ENCODE measurements around the gene SENP2. TPM values are rescaled to one million over a fixed set of nuclear protein-coding genes. Genes with fewer than 3 reads are reported as not detected.

SENP2 gene
- total RNA-seq, 1 experiment from 2014 or later: 36.1 TPM

GRCh38 chr3:185656321-185656840, 70.3 kb downstream of the SENP2 start:
- Histone ChIP-seq H3K4me3 (replicated peaks in 1 of 2; ENCODE audit: low read depth in 1 of 2, low read length in 2 of 2) (no peak overlapping the region), H4K20me1 (ENCODE audit: insufficient read depth) (no peaks in the 10 kb centered on the region), H3K79me2 (ENCODE audit: insufficient read depth, low read length) (peaks cover 7% of the 10 kb centered on the region; the same call in 1 of the 2 replicates), H3K36me3 (ENCODE audit: control insufficient read depth in 1 of 2, insufficient read depth in 2 of 2, low read length in 2 of 2) (peaks cover 30 to 46% of the 10 kb centered on the region in 2 experiments), H3K9me3 (ENCODE audit: control insufficient read depth in 1 of 2, insufficient read depth in 1 of 2, low read depth in 1 of 2, low read length in 2 of 2) (no peaks in the 10 kb centered on the region), H3K27me3 (ENCODE audit: insufficient read depth, low read length) (no peaks in the 10 kb centered on the region), H3K27ac (ENCODE audit: low read depth, low read length) (no peak overlapping the region), H3K4me2 (ENCODE audit: low read length) (no peak overlapping the region), H3K9me2 (ENCODE audit: insufficient read depth) (no peaks in the 10 kb centered on the region), H3K4me1 (ENCODE audit: control insufficient read depth in 1 of 2, insufficient read depth in 2 of 2, low read length in 2 of 2) (peaks cover 2 to 24% of the 10 kb centered on the region in 2 experiments; a peak in 3 of 4 replicates), H3K9ac (ENCODE audit: low read length) (no peak overlapping the region), H2AFZ (ENCODE audit: low read depth, low read length, poor library complexity, severe bottlenecking) (no peak overlapping the region)
- DNase-seq (ENCODE audit: low read depth, low spot score) (no peak), ATAC-seq (no peak)
- intact Hi-C loops (cut with micrococcal nuclease): no loop called here
- ChIA-PET POLR2A (no interaction called here), RAD21 (ENCODE audit: low non-redundant PET in 1 of 2, low total read pairs in 2 of 2, uncharacterized antibody in 2 of 2, unreplicated experiment in 2 of 2) (no interaction called here), CTCF (no interaction called here)
- no TSS peak for BruUV-seq (replicated peaks)
- TF ChIP-seq, protein P1, sequence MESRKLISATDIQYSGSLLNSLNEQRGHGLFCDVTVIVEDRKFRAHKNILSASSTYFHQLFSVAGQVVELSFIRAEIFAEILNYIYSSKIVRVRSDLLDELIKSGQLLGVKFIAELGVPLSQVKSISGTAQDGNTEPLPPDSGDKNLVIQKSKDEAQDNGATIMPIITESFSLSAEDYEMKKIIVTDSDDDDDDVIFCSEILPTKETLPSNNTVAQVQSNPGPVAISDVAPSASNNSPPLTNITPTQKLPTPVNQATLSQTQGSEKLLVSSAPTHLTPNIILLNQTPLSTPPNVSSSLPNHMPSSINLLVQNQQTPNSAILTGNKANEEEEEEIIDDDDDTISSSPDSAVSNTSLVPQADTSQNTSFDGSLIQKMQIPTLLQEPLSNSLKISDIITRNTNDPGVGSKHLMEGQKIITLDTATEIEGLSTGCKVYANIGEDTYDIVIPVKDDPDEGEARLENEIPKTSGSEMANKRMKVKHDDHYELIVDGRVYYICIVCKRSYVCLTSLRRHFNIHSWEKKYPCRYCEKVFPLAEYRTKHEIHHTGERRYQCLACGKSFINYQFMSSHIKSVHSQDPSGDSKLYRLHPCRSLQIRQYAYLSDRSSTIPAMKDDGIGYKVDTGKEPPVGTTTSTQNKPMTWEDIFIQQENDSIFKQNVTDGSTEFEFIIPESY (IDR thresholded peaks at IDR 0.05; ENCODE audit: extremely low read depth, insufficient replicate concordance, low read length): no peak
- TF ChIP-seq, protein P2, sequence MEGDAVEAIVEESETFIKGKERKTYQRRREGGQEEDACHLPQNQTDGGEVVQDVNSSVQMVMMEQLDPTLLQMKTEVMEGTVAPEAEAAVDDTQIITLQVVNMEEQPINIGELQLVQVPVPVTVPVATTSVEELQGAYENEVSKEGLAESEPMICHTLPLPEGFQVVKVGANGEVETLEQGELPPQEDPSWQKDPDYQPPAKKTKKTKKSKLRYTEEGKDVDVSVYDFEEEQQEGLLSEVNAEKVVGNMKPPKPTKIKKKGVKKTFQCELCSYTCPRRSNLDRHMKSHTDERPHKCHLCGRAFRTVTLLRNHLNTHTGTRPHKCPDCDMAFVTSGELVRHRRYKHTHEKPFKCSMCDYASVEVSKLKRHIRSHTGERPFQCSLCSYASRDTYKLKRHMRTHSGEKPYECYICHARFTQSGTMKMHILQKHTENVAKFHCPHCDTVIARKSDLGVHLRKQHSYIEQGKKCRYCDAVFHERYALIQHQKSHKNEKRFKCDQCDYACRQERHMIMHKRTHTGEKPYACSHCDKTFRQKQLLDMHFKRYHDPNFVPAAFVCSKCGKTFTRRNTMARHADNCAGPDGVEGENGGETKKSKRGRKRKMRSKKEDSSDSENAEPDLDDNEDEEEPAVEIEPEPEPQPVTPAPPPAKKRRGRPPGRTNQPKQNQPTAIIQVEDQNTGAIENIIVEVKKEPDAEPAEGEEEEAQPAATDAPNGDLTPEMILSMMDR (IDR thresholded peaks at IDR 0.05 in 2 of 3, conservative IDR thresholded peaks at IDR 0.05 in 1 of 3; ENCODE audit: borderline replicate concordance in 1 of 3, insufficient read depth in 1 of 3, low read depth in 2 of 3, low read length in 2 of 3): no peak
- TF ChIP-seq EGR1 (IDR thresholded peaks at IDR 0.05; ENCODE audit: low read depth) (no peak), JUND (IDR thresholded peaks at IDR 0.05) (no peak), YY1 (IDR thresholded peaks at IDR 0.05; ENCODE audit: extremely low read depth, insufficient replicate concordance, low read depth, low read length) (no peak), ZNF274 (IDR thresholded peaks at IDR 0.05; ENCODE audit: low read depth, low read length) (no peak), ATF3 (IDR thresholded peaks at IDR 0.05) (no peak), ELF1 (IDR thresholded peaks at IDR 0.05; ENCODE audit: borderline replicate concordance, low read depth) (no peak), SIN3A (IDR thresholded peaks at IDR 0.05; ENCODE audit: low read depth) (no peak), CBX3 (IDR thresholded peaks at IDR 0.05; ENCODE audit: low read depth) (no peak), EZH2phosphoT487 (IDR thresholded peaks at IDR 0.05; ENCODE audit: borderline replicate concordance) (no peak), POLR2AphosphoS5 (IDR thresholded peaks at IDR 0.05; ENCODE audit: low read depth, low read length) (no peak), EZH2 (IDR thresholded peaks at IDR 0.05) (no peak), REST (IDR thresholded peaks at IDR 0.05; ENCODE audit: low read depth) (no peak), CEBPB (IDR thresholded peaks at IDR 0.05; ENCODE audit: low read depth) (no peak), SP1 (IDR thresholded peaks at IDR 0.05; ENCODE audit: low read depth) (no peak), ZFX (IDR thresholded peaks at IDR 0.05) (no peak)
- TF ChIP-seq, protein P3, sequence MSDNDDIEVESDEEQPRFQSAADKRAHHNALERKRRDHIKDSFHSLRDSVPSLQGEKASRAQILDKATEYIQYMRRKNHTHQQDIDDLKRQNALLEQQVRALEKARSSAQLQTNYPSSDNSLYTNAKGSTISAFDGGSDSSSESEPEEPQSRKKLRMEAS (IDR thresholded peaks at IDR 0.05): no peak
